GM12873 (cell line): ENCODE measurements around the gene NEURL1B.

Experiments used
- TF ChIP-seq, protein P1 (sequence below): IDR thresholded peaks from 2 replicates; pipeline ENCODE4 v1.5.1; 2012; ENCODE audit warnings: low read depth, mild to moderate bottlenecking, moderate library complexity, low read length, control low read depth; ENCODE audit not compliant: insufficient read depth; ENCODE audit errors: missing control alignments

Gene NEURL1B

DNA sequence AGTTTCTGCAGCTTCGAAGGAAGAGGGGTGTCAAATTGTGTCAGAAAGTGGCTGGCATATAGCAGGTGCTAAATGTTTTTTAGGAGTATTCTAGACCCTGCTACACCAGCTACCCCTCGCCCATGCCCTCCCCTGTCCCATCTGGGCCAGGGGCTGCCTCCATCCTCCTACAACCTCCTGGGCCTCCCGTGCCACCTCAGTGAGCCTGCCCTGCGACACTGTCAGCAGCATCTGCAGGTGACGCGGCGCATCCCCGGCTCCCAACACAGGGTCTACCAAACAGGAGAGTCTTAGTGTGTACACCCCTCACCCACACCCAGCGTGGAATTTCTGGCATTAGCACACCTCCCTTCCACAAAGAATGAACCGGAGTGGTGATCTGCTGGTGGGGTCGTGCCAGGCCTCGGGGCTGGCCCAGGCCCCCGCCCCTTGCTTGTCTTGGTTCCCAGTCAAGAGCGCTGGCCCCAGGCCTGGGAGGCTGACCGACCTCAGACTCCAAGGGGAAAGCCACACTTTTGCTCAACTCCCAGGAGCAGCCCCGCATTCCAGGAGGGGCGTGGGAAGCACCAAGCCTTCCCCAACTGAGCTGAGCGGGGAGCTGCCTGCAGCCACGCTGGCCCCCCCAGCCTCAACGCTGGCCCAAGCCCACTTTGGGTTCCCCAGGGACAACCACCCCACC, 55.2 kb downstream of the NEURL1B start:
- TF ChIP-seq, protein P1, sequence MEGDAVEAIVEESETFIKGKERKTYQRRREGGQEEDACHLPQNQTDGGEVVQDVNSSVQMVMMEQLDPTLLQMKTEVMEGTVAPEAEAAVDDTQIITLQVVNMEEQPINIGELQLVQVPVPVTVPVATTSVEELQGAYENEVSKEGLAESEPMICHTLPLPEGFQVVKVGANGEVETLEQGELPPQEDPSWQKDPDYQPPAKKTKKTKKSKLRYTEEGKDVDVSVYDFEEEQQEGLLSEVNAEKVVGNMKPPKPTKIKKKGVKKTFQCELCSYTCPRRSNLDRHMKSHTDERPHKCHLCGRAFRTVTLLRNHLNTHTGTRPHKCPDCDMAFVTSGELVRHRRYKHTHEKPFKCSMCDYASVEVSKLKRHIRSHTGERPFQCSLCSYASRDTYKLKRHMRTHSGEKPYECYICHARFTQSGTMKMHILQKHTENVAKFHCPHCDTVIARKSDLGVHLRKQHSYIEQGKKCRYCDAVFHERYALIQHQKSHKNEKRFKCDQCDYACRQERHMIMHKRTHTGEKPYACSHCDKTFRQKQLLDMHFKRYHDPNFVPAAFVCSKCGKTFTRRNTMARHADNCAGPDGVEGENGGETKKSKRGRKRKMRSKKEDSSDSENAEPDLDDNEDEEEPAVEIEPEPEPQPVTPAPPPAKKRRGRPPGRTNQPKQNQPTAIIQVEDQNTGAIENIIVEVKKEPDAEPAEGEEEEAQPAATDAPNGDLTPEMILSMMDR = no peak

DNA sequence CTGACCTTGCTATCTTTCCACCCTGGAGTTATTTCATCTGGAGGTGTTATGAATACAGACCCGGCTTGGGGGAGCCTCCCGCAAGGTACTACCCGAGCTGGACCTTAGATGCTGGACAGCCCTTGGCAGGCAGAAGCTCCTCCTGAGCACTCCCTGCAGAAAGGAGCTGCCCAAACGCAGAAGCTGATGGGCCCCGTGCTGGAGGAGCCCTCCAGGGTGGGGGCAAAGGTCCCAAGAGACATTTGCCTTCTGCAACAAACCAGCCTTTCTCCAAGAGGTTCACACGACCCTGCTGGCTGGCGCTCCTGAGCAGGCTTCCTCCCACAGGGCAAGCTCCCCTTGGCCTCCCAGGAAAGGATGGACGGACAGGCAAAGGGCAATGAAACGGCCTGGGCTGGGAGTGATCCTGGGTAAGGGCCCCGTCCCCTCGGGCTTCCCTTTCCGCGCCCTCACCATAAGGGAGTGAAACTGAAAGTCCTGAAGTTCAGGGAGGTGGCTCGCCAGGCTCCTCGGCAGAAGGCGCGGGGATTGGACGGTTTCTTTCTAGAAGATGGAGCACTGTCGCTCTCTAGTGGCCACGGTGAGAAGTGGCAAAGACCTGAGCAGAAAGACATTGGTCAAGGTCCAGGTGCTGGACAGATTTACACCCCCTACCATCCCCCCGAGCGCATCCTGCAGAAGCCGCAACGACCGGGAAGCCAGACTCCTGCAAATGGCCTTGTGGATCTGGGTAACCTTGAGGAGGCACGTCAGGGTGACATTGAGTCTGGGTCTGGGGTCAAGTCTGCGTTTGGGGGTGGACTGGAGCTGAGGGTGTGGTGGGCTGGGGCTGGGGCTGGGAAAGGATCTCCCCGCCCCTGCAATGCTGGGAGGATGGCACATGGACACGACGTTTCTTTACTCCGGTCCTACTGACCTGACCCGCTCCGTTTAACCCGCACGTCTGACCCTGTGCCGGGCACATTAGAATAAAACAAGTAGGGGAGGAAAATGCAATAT, 56.4 kb downstream of the NEURL1B start:
- TF ChIP-seq, protein P1 = peak; percentile 96

DNA sequence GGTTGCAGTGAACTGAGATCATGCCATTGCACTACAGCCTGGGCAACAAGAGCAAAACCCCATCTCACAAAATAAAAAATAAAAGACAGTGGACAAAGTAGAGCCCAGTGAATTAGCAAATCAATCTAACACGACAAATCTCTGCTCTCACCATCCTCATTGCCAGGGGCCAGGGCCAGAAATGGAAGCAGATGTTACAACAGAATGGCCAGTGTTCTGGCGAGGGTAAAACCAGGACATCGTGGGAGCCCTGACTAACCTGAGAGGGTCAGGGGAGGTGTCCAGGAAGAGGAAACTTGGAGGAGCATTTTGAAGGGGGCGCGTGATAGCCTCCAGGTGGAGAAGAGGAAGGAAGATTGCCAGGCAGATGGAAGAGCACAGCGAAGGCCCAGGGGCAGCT, 58.4 kb downstream of the NEURL1B start:
- TF ChIP-seq, protein P1 = no peak

DNA sequence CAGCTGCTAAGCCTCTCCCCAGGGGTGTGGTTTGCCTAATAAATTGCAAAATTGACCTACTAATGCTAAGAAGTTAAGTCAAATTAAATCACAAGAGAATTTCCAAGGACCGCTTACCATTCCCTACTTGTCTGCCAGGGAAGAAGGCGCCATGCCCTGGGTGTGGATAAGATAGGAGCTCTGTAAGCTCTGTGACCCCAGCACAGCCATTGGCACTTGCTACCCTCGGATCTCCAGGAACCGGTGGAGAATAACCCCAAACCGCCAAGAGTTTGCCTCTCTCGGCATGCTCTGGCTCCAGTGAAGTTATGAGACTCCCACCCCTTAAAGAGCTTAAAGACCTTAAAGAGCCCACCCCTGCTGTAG, 58.9 kb downstream of the NEURL1B start:
- TF ChIP-seq, protein P1 = no peak

DNA sequence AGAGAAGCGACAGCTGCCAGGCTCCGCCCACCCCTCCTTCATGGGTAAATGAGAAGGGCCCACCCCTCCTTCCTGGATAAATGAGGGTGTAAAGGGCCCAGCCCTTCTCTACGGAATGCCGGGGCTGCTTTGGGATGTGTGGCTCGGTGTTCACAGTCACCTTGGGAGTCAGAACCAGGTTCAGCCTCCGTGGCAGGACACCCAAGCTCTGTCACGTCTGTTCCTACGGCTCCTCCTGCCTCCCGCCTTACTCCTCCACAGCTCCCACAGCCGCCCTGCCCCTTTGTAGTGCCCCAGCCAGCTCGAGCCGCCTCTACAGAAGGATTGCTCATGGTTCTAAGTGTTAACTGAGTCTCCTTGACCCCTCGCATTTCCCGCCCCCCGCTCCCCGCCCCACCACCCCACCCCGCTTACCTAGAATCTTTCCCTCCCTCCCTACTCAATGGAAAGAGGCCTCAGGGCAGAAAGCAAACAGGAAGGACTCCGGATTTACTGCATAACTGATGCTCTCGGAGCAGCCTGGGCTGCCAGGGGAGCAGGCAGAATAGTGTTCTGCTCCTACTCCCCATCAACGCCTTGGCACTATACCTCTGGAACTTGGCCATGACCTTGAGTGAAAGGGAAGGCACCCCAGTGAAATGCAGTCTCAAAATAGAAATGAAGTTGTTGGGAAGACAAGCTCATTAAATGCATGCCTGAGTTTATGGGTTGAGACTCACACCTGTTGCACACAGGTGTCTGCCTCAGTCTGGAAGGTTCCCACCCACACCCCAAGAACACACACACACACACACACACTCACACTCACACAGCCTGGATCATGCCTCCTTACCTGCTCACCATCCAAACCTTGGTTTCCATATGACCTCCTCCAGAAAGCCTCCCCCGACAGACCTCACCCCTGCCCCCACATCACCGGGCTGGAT, 59.6 kb downstream of the NEURL1B start:
- TF ChIP-seq, protein P1 = no peak

DNA sequence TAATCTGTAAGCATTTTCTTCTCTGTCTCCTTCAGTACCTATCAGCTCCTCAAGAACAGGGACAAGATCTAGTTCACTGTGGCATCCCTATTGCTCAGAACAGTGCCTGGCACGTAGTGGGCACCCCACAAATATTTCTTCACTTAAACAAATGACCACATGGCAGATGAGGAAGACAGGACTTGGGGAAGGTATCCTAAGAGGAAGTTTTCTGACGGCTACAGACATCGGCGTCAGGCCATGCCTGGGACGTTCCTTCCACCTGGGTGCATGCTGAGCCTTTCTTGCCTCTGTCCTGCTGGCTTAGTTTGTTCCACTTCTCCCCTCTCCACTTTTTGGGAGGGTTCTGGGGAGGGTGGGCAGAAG, 60.2 kb downstream of the NEURL1B start:
- TF ChIP-seq, protein P1 = no peak
